ENCODE results near the gene ZBTB20.

Gene ZBTB20

DNA sequence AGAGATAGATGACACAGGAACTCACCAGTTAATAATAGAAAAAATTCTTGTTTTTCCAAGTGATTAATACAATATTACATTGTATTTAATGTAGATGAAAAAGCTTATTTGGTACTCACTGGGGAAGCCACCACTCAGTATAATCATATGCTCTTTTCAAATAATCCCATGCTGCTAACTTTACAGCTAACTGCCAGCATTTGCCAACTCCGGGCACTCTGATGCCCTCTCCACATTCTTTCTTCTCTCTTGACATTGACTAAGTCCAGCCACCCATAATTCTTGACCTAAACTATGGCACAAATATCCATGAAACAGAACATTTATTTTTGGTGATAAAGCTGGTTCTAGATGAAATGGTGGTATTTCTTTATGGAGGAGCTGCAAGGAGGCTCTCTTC is 384.9 kb downstream of the ZBTB20 start:
- DNase-seq (ENCODE audit: low read depth), result no peak

DNA sequence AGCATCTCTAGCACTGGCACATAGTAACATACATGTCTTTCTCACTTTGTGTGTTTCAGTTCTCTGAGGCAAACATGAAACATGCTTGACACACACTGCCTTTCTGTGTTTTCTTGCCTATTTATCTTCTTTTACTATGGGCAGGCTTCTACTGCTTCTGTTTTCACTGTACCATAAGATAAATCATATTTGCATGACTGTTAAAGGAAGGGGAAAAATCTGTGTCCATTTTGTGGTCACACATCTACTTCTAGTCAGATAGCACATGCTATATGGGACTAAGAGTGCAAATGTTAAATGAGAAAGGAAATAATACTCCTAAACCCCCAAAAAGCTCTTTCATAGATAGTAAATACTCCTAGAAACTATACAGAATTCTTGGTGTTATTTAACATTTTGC is 386.4 kb downstream of the ZBTB20 start:
- DNase-seq (ENCODE audit: low read depth), result no peak

- DNase-seq (ENCODE audit: low read depth), result no peak
Observed at GRCh38 chr3:114758831-114759699, 388.0 kb downstream of the ZBTB20 start.

GRCh38 chr3:114756506-114757279 is 390.4 kb downstream of the ZBTB20 start:
- DNase-seq (ENCODE audit: low read depth), result no peak

GRCh38 chr3:114746502-114746901 is 400.6 kb downstream of the ZBTB20 start:
- no peak for DNase-seq (ENCODE audit: low read depth)

- no peak for DNase-seq (ENCODE audit: low read depth)
Observed at GRCh38 chr3:114745322-114746240, 401.5 kb downstream of the ZBTB20 start.

DNA sequence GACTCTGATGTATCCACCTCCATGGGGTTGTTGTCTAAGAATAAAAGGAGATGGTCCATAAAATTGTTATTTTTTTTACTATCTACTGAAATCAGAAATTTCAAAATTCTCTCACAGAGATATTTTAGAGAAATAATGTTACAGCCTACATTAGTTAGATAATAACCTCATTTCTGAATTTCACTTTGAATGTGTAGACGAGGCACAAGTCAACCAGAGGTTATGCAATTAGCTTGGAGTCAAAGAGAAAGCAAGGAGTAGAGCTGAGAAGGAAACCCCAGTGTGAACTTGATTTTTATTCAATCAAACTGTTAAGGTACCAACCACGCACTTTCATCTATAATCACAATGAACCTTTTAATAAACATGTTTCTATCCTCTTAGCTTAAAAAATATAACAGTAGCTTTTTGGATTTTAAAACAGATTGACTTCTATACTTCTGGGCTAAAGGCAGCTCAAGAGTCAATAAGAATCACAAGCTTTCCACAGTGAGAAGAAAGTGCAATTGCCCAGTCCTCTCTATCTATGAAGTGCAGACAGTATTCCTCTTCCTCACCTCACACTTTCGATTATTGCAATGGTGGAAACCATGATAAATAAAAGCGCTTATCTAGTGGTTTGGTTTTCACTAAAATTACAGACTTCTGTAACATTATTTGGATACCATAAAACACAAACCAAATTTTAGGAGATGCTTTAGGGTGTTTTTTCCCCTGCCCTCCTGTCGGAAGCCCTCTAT is 403.2 kb downstream of the ZBTB20 start:
- no peak for DNase-seq (ENCODE audit: low read depth)

DNA sequence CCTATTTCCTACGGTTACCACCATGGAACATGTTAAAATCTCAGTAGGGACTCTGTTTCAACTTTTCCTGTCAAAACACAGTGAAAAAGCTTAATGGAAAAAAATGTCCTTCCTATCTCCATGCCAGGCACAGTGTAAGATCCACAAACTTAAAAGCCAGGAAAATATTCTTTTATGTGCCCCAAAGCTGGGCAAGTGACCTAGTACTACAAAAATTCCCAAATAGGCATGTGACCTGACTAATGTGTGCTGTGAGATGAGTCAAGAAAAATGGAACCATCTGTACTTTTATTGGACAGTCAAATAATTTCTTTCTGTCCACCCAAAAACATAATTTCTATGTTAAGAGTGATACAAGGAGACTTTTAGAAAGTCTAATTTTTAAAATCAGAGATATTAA is 406.0 kb downstream of the ZBTB20 start:
- no peak for DNase-seq (ENCODE audit: low read depth)

GRCh38 chr3:114739627-114740026 is 407.5 kb downstream of the ZBTB20 start:
- no peak for DNase-seq (ENCODE audit: low read depth)

GRCh38 chr3:114732353-114732752 is 414.7 kb downstream of the ZBTB20 start:
- no peak for DNase-seq (ENCODE audit: low read depth)

DNA sequence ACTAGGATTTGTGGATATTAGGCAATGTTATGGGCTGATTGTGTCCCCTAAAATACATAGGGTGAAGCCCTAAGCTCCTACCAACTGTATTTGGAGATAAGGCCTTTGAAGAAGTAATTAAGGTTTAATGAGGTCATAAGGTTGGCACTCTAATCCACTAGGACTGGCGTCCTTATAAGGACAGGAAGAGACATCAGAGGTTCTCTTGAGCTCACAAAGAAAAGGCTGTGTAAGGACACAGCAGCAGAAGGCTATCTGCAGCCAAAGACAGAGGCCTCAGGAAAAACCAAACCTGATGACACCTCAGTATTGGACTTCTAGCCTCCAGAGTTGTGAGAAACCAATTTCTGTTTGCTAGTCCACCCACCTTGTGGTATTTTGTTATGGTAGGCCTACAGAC is 416.7 kb downstream of the ZBTB20 start:
- no peak for DNase-seq (ENCODE audit: low read depth)

- DNase-seq (ENCODE audit: low read depth), result no peak
Observed at GRCh38 chr3:114727373-114727772, 419.7 kb downstream of the ZBTB20 start.

- DNase-seq (ENCODE audit: low read depth), result no peak
Observed at GRCh38 chr3:114725966-114726365, 421.1 kb downstream of the ZBTB20 start.

- no peak for DNase-seq (ENCODE audit: low read depth)
Observed at GRCh38 chr3:114722530-114722929, 424.6 kb downstream of the ZBTB20 start.

DNA sequence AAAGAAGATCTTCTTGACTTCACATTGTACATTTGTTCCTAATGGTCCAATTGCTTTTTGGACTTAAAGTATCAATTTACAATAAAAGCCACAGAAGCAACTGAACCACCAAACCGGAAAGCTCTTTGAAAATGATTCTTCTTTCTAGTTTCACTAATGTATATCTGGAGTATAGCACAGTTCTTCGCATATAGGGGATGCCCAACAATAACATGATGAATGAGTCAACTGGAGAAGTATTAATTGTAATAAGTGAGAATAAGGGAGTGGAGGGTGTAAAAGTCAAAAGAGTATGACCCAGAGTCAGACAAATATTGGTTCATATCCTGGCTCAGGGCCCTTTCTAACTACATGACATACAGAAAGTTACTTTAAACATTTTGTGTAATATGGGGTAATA is 425.2 kb downstream of the ZBTB20 start:
- no peak for DNase-seq (ENCODE audit: low read depth)

- no peak for DNase-seq (ENCODE audit: low read depth)
Observed at GRCh38 chr3:114721209-114721608, 425.9 kb downstream of the ZBTB20 start.

- no peak for DNase-seq (ENCODE audit: low read depth)
Observed at GRCh38 chr3:114718898-114719210, 428.2 kb downstream of the ZBTB20 start.

- no peak for DNase-seq (ENCODE audit: low read depth)
Observed at GRCh38 chr3:114718071-114718897, 428.8 kb downstream of the ZBTB20 start.

- DNase-seq (ENCODE audit: low read depth), result no peak
Observed at GRCh38 chr3:114716916-114717315, 430.2 kb downstream of the ZBTB20 start.

- DNase-seq (ENCODE audit: low read depth), result no peak
Observed at GRCh38 chr3:114716126-114716525, 431.0 kb downstream of the ZBTB20 start.

- DNase-seq (ENCODE audit: low read depth), result no peak
Observed at GRCh38 chr3:114714957-114715460, 432.1 kb downstream of the ZBTB20 start.

Data from stimulated activated CD4-positive, alpha-beta T cell treated with anti-CD3 and anti-CD28 coated beads, Interleukin-2, amount 100 ng/mL, for 4 hours (primary cell).